ENCODE measurements around the gene NFIA. TPM values are rescaled to one million over a fixed set of nuclear protein-coding genes. Genes with fewer than 3 reads are reported as not detected.

The NFIA gene
- total and polyA plus RNA-seq, 10 of the 15 experiments (the other 5 are each of a cell fraction or from before 2014, with no cell fraction given) = 0.10 to 0.16 TPM; not detected in 8

DNA sequence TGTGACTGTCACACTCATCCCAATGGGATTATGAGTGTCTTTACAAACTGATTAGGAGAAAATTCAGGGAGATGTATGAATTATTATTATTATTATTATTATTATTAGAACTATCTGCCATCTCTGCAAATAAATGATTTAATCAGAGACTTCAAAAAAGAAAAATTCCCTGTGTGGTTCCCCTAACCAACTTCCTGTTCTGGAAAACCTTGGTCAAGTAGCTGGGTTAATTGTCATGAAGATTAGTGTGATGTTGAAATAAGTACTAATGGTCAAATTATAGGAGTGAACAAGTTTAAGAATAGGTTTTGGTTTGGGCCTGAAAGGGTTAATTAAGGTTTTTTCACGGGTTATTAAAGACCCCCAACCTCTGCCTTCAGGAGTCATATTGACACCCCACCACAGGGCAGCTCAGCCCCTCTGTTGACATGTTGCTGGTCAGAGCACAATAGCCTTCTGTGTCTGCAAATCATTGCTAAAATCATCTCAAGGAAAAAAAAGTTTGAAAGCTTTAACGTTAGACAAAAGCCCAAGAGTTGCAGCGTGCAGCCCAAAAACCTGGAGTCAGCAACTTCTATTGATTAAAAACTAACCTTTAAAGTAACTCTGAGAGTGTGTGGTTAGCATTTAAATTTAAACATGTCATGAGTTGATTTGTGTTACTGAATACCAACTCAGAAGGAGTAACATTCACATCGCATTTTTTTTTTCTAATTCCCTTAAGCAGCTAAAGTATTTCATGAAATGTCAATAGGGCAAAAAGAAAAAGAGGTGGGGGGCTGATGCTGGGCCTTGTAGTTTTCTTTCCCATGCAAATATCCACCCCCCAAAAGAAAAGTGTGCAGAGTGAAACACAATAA is 370.0 kb downstream of the NFIA start:
- BruUV-seq (replicated peaks) = no TSS peak
- H3K4me3 ChIP-seq = no peak overlapping the region
- H3K27me3 ChIP-seq (replicated peaks in 1 of 2; ENCODE audit: control insufficient read depth in 2 of 2, insufficient read depth in 2 of 2, low read length in 1 of 2) = no peaks in the 10 kb centered on the region
- no peaks in the 10 kb centered on the region for H3K9me3 ChIP-seq (replicated peaks; ENCODE audit: control insufficient read depth, insufficient read depth, low read length)
- no peak for ATAC-seq
- CTCF ChIA-PET = interaction anchor here (1.2 to 2.4 kb wide), 6 partner anchors 12 to 473 kb away, joined by 3 to 14 read pairs (median 3); no protein-coding TSS in a partner anchor
- SMC1A ChIA-PET (ENCODE audit: uncharacterized antibody, unreplicated experiment) = interaction anchor here (0.6 to 1.9 kb wide), 3 partner anchors 10 to 473 kb away, joined by 3 to 10 read pairs (median 6); no protein-coding TSS in a partner anchor
- no peak for DNase-seq (ENCODE audit: low read depth, low spot score)
- no peak overlapping the region for H2AFZ ChIP-seq (ENCODE audit: control insufficient read depth, low read depth, low read length)
- RAD21 ChIA-PET (ENCODE audit: unreplicated experiment) = interaction anchor here (0.7 to 1.0 kb wide), 4 partner anchors 79 to 1427 kb away, joined by 3 read pairs; no protein-coding TSS in a partner anchor
- no peak overlapping the region for H3K4me2 ChIP-seq (ENCODE audit: control insufficient read depth, insufficient read depth)
- in situ Hi-C loops (cut with MboI) = loop anchor here (10.0 kb wide), 1 partner anchor 478 kb away; no protein-coding TSS in a partner anchor
- POLR2A ChIA-PET = no interaction called here
- intact Hi-C loops (cut with micrococcal nuclease; ENCODE audit: unreplicated experiment) = loop anchor here (1.0 to 10.0 kb wide), 6 partner anchors 402 to 1478 kb away; no protein-coding TSS in a partner anchor
- no peak overlapping the region for H3K9ac ChIP-seq (ENCODE audit: control insufficient read depth, insufficient read depth, low read length)
- WGBS (ENCODE audit: insufficient coverage, insufficient replicate concordance, low lambda C conversion rate, missing lambda C conversion rate) = 0% methylated on average over 4 of the region's 4 CpGs
- H3K79me2 ChIP-seq (ENCODE audit: control insufficient read depth, insufficient read depth, low read length) = no peaks in the 10 kb centered on the region
- no peaks in the 10 kb centered on the region for H3K4me1 ChIP-seq (ENCODE audit: control insufficient read depth, insufficient read depth, low read length)
- TF ChIP-seq FOXM1 (IDR thresholded peaks at IDR 0.05; ENCODE audit: low read depth, low read length) = no peak
- no peak for TF ChIP-seq JUND (IDR thresholded peaks at IDR 0.05; ENCODE audit: low read depth, low read length)
- TF ChIP-seq CEBPB (IDR thresholded peaks at IDR 0.05; ENCODE audit: borderline replicate concordance in 1 of 2, low read depth in 2 of 2, low read length in 2 of 2) = no peak
- no peak for TF ChIP-seq EP300 (IDR thresholded peaks at IDR 0.05; ENCODE audit: borderline replicate concordance in 1 of 2, control insufficient read depth in 1 of 2, low read depth in 2 of 2, low read length in 2 of 2)
- TF ChIP-seq JUNB (IDR thresholded peaks at IDR 0.05) = no peak
- TF ChIP-seq, protein P1, sequence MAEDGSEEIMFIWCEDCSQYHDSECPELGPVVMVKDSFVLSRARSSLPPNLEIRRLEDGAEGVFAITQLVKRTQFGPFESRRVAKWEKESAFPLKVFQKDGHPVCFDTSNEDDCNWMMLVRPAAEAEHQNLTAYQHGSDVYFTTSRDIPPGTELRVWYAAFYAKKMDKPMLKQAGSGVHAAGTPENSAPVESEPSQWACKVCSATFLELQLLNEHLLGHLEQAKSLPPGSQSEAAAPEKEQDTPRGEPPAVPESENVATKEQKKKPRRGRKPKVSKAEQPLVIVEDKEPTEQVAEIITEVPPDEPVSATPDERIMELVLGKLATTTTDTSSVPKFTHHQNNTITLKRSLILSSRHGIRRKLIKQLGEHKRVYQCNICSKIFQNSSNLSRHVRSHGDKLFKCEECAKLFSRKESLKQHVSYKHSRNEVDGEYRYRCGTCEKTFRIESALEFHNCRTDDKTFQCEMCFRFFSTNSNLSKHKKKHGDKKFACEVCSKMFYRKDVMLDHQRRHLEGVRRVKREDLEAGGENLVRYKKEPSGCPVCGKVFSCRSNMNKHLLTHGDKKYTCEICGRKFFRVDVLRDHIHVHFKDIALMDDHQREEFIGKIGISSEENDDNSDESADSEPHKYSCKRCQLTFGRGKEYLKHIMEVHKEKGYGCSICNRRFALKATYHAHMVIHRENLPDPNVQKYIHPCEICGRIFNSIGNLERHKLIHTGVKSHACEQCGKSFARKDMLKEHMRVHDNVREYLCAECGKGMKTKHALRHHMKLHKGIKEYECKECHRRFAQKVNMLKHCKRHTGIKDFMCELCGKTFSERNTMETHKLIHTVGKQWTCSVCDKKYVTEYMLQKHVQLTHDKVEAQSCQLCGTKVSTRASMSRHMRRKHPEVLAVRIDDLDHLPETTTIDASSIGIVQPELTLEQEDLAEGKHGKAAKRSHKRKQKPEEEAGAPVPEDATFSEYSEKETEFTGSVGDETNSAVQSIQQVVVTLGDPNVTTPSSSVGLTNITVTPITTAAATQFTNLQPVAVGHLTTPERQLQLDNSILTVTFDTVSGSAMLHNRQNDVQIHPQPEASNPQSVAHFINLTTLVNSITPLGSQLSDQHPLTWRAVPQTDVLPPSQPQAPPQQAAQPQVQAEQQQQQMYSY (CRISPR knock-in tag; IDR thresholded peaks at IDR 0.05) = no peak
- no peak for TF ChIP-seq ZSCAN29 (IDR thresholded peaks at IDR 0.05)
- TF ChIP-seq TCF7 (IDR thresholded peaks at IDR 0.05; ENCODE audit: borderline replicate concordance) = no peak
- TF ChIP-seq FOXK2 (IDR thresholded peaks at IDR 0.05) = no peak
- TF ChIP-seq POLR2AphosphoS2 (IDR thresholded peaks at IDR 0.05; ENCODE audit: low read depth, low read length) = no peak
- no peak for TF ChIP-seq MTA2 (IDR thresholded peaks at IDR 0.05; ENCODE audit: low read depth)
- no peak for TF ChIP-seq HDGF (IDR thresholded peaks at IDR 0.05)
- no peak for TF ChIP-seq TCF12 (IDR thresholded peaks at IDR 0.05; ENCODE audit: low read depth, low read length)
- TF ChIP-seq NFYA (IDR thresholded peaks at IDR 0.05; ENCODE audit: borderline replicate concordance, low read depth, low read length) = no peak
- TF ChIP-seq CBX5 (IDR thresholded peaks at IDR 0.05; ENCODE audit: low read depth) = no peak
- H4K20me1 ChIP-seq (ENCODE audit: control insufficient read depth, insufficient read depth) = no peaks in the 10 kb centered on the region
- H3K27ac ChIP-seq (ENCODE audit: control insufficient read depth, insufficient read depth) = no peak overlapping the region
- no peaks in the 10 kb centered on the region for H3K36me3 ChIP-seq (ENCODE audit: control insufficient read depth in 2 of 2, insufficient read depth in 2 of 2, low read length in 1 of 2)
- no peak for FAIRE-seq

Data from GM12878 (cell line).